Superior temporal gyrus (tissue), 1 donor: ENCODE data around the gene SETD3.

ENCODE experiments used
- DNase-seq: peaks from one replicate; pipeline ENCODE4 v3.0.0-alpha.2; 2016; ENCODE audit errors: extremely low spot score

SETD3 gene

DNA sequence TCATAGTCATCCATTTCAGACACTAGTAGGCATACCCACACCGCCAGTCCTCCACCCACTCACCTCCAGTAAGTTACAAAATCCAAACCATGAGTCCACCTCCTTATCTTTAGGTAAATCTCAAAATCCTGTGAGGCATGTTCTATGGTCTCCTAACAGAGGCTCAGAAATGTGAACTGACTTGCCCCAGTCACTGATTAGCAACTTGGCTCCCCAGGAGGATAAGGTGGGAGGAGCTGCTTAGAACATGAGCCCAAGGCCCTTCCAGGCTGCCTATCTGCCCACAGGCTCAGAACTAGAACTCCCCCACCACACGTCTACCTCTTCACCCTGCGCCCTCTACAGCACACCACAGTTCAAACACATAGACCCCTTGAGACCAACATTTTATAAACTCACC, 19.9 kb downstream of the SETD3 start:
- DNase-seq: no peak

DNA sequence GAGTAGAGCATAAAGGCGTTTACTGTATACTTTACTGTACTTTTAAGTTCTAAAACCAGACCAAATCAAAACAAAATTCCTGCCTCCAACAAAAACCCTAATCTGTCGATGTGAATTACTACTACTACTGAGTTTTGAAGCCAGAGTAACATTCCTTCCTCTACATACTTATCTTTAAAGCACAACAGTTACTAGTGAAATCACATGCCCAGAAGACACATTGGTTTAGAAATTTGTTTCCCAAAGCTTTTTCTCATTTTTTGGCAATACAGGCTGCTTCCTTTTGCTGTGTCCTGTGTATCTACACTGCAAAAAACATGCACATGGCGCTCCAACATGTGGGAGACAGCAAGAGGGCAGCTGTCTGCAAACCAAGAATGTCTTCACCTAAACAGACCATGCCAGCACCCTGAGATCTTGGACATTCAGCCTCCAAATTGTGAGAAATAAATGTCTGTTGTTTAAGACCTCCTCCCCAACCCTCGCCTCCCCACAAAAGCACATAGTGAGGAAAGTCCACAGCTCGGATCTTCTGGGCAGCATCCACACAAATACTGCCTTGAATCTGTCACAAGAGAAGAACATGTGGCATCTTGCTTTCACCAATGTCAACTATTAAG, 21.1 kb downstream of the SETD3 start:
- no peak for DNase-seq

DNA sequence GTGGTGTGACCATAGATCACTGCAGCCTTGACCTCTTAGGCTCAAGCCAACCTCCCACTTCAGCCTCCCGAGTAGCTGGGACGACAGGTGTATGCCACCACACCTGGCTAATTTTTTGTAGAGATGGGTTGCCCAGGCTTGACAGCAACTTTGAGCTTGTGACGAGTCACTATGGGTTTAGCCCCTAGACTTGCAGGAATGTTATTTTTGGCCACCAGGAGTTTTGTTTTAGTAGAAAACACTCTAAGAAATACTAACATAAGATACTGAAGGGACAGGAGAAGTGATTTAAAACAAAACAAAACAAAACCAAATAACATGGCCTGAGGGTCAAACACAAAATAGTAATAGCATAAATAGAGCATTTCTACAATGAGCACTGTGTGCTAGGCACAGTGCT, 26.4 kb downstream of the SETD3 start:
- no peak for DNase-seq

DNA sequence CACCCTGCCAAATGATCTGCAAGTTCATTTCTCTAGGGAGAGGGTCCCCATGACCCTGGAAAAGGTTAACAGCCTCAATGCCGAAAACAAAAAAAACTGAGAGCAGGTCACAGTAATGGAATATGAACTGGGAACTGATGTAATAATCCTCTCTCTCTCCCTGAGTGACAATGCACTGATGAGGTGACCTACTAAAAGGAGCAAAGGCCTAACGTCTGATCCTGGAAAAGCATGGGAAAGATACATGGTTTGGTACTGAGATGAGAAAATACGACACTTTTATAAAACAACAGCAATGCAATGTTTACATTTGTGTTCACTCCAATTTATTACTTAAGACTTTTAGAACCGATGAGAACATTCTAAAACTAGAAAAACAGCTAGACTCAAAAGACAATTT, 27.7 kb downstream of the SETD3 start:
- DNase-seq: no peak

DNA sequence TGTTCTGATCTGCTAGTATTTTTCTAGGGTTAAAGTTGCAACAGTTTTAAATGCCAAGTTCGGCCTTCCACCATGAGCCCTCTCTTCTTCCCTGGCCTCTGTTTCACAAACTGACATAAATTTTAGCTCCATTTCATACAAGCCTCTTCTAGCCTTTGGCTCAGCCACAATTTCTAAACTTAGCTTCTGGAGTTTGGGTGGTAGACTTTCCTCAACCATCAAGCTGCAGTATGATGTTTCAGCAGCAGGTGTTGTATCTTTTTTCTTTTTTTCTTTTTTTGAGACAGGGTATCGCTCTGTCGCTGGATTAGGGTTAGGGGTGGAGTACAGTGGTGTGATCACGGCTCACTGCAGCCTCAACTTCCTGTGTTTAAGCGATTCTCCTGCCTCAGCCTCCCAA, 29.4 kb downstream of the SETD3 start:
- no peak for DNase-seq

DNA sequence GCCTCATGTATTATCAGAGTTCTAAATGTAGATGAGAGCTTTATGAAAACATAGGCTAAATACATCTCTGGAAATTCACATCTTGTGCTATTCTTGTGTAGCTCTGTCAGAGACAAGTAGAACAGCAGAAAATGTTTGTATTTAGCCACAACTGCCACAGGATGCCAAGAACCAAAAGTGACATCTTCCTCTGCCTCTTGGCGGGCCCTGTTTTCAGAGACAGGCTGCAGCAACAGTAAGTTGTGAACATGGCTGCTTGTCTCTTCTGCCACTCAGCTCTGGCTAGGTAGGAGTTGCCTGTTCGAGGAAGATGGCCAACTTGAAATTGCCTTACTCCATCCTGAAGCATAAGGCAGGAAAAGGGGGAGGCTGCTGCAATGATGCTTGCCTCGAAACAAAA, 30.4 kb downstream of the SETD3 start:
- peak; percentile 68 for DNase-seq

DNA sequence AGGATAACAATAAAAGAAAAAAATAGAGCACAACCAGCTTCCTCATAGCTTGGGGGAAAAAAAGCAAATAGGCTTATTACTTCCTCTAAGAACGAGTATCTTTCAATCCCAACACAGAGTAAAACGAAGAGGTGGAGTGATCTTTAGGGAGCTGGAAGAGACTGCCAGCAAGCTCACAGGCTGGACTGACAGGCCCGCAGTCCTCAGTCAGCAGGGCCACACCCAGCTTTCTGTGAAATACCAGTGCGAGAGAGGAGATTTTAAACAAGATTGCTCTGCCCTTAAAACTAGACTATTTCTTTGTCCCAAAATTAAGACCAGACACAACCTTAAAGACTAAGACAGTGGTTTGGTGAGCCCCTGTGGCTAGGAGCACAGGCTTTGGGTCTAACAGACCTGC, 32.9 kb downstream of the SETD3 start:
- DNase-seq: no peak

DNA sequence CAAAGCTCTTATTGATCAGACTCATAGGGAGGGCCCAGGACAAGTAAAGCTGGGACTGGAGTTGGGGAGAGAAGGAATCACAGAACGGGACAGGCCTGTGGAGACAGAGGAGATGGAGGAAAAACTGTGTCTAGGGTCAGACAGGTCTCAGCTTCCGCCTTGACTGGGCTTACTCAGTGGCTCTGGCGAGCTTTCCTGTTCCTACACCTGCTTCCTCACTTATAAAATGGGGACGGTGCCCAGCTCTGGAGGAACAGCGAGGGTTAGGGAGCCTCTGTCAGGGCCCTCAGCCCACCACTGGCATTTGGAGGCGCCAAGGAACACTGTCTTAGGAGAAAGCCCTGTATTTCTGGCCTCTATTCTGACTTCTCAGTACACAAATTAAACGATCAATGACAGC, 34.7 kb downstream of the SETD3 start:
- no peak for DNase-seq

DNA sequence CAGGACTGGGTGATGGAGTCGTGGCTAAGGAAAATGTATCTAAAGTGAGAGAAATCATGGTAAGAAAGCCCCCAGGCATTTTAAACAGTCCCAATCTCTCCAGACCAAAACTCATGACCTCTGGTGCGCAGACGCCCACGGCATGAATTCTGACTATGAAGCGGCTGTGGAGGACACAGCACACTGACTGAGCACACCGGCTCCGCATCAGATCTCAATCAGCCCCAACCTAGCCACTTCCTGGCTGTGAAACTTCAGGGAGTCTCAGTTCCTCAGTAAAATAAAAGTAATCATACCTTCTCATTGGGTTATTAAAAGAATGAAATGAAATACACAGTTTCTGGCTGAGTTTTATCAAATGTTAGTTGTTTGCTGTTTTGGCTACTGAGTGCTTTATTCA, 38.7 kb downstream of the SETD3 start:
- no peak for DNase-seq

DNA sequence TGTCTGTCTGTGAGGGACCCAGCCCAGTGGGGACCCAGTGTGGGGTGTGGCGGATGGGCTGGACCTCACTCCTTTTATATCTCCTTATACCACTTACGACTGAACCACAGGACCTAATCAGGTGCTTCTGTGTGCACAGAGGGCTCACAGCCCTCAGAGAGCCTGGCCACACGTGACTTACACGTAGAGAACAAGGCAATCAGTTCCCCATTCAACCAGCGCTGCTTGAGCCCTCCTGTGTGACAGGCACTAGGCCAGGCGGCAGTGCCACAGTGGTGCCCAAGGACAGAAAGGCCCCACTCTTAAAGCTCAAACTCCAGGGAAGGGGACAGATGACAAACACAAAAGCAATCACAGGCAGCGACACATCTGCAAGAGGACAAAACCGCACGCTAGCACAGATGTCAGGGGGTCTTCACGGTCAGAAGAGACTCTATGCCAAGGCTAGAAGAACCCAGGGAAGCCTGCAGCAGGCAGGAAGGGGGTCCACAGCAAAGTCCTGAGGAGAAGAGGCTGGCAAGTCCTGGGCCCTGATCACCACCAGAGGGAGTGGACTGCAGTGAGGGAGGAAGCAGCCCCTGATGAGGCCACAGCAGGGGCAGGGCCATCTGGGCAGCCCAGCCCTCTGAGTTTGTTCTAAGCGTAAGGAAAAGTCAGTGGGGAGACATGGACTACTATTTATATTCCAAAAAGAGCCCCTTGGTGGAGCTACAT, 39.3 kb downstream of the SETD3 start:
- no peak for DNase-seq

DNA sequence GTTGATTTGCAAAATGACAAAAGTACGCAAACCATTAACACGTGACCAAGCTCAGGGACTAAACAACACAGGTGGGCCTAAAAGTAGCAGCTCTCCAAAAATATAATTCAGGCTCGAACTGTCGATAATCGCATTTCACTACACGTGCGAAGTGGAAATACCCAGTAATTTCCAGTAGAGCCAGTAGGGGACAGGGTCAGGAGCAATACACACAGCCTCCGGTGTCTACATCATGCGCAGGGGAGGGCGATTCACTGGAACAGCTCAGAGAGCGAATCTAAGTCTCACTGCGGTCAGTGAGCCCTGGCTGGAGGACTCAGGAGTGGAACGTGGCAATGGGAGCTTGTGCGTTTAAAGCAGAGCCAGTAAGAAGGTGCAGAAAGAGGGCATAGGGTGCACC, 40.4 kb downstream of the SETD3 start:
- no peak for DNase-seq

DNA sequence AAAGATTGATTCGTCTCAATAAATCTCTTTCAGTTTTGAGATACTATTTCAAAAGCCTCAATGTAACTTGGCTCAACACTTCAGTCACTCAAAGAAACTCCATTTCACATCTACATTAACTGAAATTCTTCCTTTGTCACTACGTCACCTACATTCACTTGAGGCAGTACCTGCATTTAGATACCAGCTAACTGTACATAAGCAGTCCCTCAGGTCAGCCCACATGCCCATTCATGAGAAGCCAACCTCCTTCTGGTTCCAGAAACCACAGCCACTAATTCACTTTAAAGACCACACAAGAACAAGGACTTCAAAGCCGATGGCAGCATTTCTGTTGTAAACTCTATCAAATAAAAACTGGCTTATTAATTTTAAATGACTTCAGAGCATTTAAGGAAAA, 43.0 kb downstream of the SETD3 start:
- no peak for DNase-seq

DNA sequence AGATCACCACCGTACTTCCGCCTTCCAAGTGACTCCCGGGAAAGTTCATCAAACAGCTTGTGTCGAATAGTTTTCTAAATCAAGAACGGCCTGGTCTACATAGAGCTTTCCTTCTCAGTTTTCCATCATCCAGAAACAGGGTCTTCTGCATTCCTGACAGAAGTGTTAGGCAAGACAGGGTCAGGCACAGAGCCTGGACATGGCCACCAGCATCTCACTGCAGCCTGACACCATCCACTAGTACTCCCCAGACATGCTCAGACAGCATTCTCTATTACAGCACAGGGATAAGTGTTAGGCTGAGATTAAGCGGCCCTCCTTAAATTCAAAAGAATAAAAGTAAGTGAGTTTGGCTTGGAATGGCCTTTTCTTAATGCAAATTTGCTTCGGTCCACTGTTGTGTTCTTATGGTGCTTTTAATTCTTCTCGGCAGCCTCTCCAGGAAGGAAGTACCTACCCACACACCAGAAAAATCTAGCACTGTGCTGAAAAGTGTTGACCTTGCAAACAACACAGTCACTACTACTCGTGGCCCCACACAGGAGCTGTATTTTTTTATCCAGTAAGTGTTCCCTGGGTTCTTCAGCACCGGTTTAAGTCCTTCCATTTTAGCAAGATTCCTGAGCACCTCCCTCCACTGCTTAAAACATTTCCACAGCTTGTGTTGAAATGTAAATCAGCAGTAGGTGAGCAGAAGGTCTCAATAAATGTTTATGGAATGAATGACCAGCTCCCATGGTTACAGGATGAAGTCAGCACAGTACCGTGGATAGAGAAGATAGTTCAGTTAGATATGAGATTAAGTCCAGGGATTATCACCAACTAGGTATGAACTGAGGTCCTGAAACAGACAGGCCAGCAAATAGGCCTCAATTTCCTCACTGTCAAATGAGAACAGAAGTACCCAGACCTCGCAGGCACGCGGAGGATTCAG, 44.1 kb downstream of the SETD3 start:
- DNase-seq: no peak

DNA sequence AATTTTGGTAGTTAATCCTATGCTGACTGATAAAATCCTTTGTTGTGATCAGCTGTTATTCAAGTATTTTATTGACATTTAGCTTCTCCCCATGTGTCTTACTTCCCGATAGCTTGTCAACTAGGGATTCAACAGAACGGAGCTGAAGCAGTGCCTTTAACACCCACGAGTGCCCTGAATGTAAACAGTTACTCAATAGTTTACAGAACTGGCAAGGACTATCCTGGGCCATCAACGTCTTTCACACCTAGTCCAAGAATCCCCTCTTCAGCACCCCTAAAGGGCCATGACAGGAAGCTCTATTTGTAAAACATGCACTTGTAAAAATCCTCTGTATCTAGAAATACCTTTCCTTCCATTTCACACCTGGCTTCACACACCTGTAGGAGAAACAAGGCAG, 45.3 kb downstream of the SETD3 start:
- DNase-seq: no peak

DNA sequence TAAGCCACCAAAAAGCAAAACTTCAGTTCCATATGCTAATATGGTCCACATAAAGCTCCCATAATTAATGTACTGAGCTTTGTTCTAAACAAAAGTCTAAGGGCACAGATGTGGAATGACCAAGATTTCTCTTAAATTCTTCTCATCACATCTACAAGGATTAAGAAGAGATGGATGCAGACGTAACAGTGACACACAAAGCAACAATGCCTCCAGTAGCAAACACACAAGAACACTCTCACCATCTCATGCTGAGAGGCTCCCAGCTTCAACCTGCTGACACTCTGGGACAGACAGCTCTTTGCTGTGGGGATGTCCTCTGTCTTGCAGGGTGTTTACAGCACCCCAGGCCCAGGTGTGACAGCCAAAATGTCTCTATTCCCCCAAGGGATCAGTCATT, 48.2 kb downstream of the SETD3 start:
- DNase-seq: no peak

DNA sequence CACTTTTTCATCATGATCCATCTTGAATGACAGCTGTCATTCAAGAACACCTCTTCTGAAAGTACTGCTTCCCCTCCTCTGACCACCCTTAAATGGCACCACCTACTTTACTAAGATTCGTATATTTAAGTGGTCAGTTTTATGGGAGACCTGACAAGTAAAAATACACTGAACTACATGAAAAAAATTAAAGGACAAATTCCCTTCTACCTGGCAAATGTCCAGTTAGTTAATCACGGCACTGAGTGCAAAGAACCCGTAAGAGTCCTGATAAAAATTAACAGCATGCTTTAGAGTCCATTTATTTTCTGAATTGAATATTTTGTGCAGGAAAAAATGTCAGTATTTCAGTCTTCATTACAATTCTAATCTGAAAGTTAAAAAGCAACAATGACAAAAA, 48.7 kb downstream of the SETD3 start:
- DNase-seq: no peak

DNA sequence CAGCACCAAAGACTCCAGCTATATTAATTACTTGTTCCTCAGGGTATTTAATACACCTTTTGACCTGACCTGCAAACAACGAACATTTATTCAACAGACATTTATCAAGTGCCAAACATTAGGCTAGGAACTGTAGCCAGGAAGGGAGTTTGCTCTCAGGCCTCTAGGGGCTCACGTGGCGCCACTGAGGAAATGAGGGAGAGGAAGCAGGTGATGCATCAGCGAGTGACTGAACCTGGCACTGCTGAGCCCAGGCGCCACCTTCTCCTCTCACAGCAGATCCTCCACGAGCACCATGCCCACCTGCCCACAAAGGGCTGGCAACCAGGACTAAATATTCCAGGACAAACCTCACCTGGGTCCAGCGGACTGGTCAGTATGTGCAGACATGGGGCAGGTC, 50.2 kb downstream of the SETD3 start:
- no peak for DNase-seq

DNA sequence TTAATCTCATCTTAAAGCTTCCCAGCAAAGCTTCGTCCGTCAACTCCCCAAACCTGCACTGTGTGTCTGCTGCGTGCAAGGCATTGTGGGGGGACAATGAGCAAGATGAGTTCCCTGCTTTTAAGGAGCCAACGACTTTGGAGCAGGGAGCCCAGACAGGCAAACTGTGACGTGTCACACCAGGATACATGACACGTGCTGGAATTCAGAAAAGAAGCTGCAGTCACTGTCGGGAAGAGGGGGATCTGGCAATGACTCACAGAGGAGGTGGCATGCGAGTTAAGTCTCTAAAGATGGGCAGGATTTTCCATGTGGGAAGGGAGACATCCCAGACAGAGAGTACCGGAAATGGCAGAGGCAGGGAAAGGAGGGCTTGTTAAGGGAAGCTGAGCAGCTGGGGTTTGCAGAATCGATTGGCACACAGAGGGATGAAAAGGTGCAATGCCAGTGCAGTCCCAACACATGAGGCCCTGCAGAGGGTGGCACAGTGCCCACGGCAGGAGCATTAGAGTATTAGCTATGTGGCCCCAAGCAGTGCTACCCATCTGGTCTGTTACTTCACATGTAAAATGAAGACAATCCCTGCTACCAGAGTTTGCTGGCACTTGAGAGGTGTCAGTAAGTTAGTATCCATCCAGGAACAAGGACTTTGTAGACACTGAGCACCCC, 52.9 kb downstream of the SETD3 start:
- peak; percentile 32 for DNase-seq

DNA sequence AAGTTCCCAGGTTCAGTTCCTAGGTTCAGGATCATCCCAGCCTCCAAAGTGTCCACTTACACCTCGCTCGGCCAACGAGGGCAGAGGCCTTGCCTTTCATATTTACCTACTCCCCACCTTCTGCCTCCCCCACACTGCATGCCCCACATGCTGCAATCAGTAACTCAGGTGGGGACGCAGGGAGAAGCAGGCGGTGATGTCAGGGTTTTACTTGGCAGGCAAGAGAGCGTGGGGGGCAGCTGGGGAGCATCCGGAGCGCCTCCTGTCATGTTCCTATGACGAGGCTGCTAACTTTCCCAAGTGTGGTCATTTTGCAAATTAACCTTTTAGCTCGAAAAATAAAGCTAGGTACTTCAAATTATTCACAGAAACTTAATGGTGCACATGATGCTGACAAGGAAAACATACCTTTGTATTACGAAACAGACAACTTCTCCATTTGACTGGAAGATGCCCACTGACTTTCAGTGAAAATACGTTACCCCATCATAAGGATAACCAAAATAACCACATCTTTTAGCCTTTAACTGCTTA, 53.8 kb downstream of the SETD3 start:
- DNase-seq: no peak

DNA sequence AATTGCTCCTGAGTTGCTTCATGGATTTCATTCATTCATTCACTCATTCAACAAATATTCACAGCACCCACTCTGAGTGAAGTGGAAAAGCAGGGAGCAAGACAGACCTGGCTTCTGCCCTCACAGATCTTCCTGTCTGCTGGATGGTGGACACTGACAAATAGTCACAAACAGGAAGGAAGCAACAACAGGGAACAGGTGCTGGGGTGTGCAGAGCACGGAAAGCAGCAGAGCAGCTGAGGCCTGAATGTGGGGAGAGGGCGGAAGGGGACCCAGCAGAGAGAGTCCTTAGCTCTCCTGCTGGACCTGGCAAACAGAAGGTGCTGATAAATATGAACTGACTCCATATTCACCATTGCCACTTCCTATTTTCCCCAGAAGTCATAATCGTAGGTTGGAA, 54.4 kb downstream of the SETD3 start:
- DNase-seq: no peak

DNA sequence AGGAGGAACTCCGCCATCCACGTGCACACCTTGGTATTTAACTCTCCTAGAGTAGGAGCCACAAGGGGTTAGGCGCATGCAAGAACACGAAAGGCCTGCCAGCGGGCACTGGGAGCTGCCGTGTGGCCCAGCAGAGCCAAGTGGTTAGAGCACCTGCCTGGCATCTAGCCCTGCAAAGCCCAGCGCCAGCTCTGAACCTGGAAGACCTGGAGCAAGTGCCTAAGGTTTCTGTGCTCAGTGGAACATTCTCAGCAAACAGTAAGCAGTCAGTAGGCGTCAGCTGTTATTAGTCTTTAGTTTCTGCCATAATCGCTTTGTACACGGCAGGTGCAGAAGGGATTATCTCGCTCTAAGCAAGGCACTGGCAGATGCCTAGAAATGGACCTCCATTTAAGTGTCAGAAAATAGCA, 55.4 kb downstream of the SETD3 start:
- DNase-seq: no peak

DNA sequence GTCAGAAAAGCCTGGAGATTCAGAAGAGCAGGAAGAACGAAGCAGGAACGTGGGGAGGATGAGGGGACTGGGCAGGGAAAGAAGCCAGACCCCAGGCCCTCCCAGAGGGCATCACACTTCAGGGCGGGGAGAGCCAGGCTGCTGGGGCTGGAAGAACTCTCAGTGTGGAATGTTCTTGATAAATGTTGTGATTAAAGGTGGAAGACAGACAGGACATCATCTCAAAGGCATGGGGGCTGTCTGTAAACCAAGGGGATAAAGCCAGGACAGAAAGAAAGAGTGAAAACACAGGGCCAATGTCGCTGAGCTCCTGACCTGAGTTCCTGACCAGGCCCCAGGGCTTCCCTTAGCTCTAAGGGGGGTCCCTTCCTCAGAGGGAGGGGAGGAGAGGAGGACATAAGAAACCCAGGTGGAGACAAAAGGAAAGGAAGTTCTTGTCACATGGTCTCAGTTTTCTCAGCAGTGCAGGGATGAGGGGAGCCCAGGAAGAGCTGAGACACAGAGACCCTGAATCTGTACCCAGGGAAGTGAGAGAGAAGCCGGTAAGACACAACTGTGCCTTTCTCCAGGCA, 56.3 kb downstream of the SETD3 start:
- DNase-seq: no peak
